T-cell (primary cell): Measurements from ENCODE around the gene NAB1. TPM values are rescaled to one million over a fixed set of nuclear protein-coding genes. Genes with fewer than 3 reads are reported as not detected.
"Not testable (repeated sequence)": the region's sequence is repeated elsewhere in the genome, so short reads cannot be mapped to it uniquely, and the experiment has no call there.

ENCODE experiments used
- ATAC-seq, 4 experiments: fragments of 200-7000 bp in 3 of 4; fragments of 150-1000 bp in 1 of 4; cut with Tn5 transposase; replicated peaks in 1 of 4; 1 replicate in 3 of 4; 2 replicates in 1 of 4; pipeline ENCODE4 v1.10.0; 2021; ENCODE audit warnings: moderate library complexity in 3 of 4, mild to moderate bottlenecking in 2 of 4, moderate number of reproducible peaks in 1 of 4
- CTCF ChIA-PET, 2 donors: fragments of 300-600 bp; sonication (Branson Sonifier 250); formaldehyde crosslinking; loops; one replicate each; lab custom pipeline; 2022; ENCODE audit warnings: antibody characterized with exemption in 2 of 2; lab: Charles Lee
- POLR2A ChIA-PET, 2 donors: fragments of 300-600 bp; sonication (Branson Sonifier 250); formaldehyde crosslinking; loops; one replicate each; lab custom pipeline; 2022; ENCODE audit warnings: antibody characterized with exemption in 2 of 2; lab: Charles Lee
- DNase-seq, 35 experiments: peaks; one replicate each; pipeline versions ENCODE4 v3.0.0 to v3.0.0-alpha.2; 2013 to 2023
- H3K27ac ChIP-seq: one replicate; pipeline ENCODE4 v1.5.1; 2013; ENCODE audit warnings: low read length
- H3K27me3 ChIP-seq, 2 experiments: replicated peaks in 1 of 2; 1 replicate in 1 of 2; 2 replicates in 1 of 2; pipeline versions ENCODE4 v1.6.1 to v1.7.0; 2013; ENCODE audit warnings: low read length in 1 of 2, mixed read lengths in 1 of 2; ENCODE audit not compliant: control insufficient read depth in 2 of 2, insufficient read depth in 2 of 2; ENCODE audit errors: extremely low read depth in 1 of 2
- H3K36me3 ChIP-seq, 2 donors: 1 replicate in 1 of 2; 2 replicates in 1 of 2; pipeline versions ENCODE4 v1.6.1 to v1.7.0; 2013; ENCODE audit warnings: low read length in 1 of 2; ENCODE audit not compliant: control insufficient read depth in 2 of 2, insufficient read depth in 1 of 2; ENCODE audit errors: extremely low read depth in 1 of 2
- H3K4me1 ChIP-seq, 2 experiments: 1 replicate in 1 of 2; 2 replicates in 1 of 2; pipeline versions ENCODE4 v1.6.1 to v1.7.0; 2013; ENCODE audit warnings: low read length in 2 of 2, mixed read lengths in 1 of 2; ENCODE audit not compliant: insufficient read depth in 2 of 2, control insufficient read depth in 1 of 2; ENCODE audit errors: extremely low read depth in 1 of 2
- H3K4me3 ChIP-seq, 2 donors: 1 replicate in 1 of 2; 2 replicates in 1 of 2; pipeline versions ENCODE4 v1.5.1 to v1.7.0; 2013; ENCODE audit warnings: mild to moderate bottlenecking in 2 of 2, low read length in 1 of 2, moderate library complexity in 1 of 2; ENCODE audit not compliant: control insufficient read depth in 1 of 2; ENCODE audit errors: extremely low read depth in 1 of 2
- H3K9me3 ChIP-seq: 2 replicates; pipeline ENCODE4 v1.7.0; 2013
- H3K27ac Mint-ChIP-seq, 2 donors: one replicate each; pipeline ENCODE4 v1.8.0; 2020 to 2021; ENCODE audit warnings: mild to moderate bottlenecking in 2 of 2, mixed read lengths in 2 of 2
- H3K27me3 Mint-ChIP-seq, 2 donors: one replicate each; pipeline ENCODE4 v1.8.0; 2021 to 2022; ENCODE audit warnings: mixed read lengths in 2 of 2
- H3K36me3 Mint-ChIP-seq: one replicate; pipeline ENCODE4 v1.8.0; 2021; ENCODE audit warnings: mixed read lengths
- H3K4me1 Mint-ChIP-seq, 3 donors: one replicate each; pipeline ENCODE4 v1.8.0; 2020 to 2022; ENCODE audit warnings: mixed read lengths in 3 of 3, mild to moderate bottlenecking in 1 of 3
- H3K4me3 Mint-ChIP-seq, 3 donors: one replicate each; pipeline ENCODE4 v1.8.0; 2020 to 2022; ENCODE audit warnings: mild to moderate bottlenecking in 3 of 3, mixed read lengths in 3 of 3, moderate library complexity in 3 of 3
- H3K9me3 Mint-ChIP-seq, 3 donors: one replicate each; pipeline ENCODE4 v1.8.0; 2020 to 2022; ENCODE audit warnings: mixed read lengths in 3 of 3
- WGBS: methylation state at CpG from one replicate; pipeline ENCODE4 v1.1.5; 2013; ENCODE audit warnings: missing lambda C conversion rate; ENCODE audit not compliant: insufficient coverage; 5-methylcytosine and 5-hydroxymethylcytosine counted together
- total RNA-seq, 35 experiments: library from RNA in 6 of 35; stranded (reverse) in 6 of 35; fragments of 120-200 nt in 1 of 35; gene quantifications; one replicate each; pipeline versions ENCODE4 v1.2.1 to v1.2.4 and lab custom pipeline; 2013 to 2026

The NAB1 gene
- total RNA-seq, 5 donors from 2014 or later (not counting 1 experiment from before 2014, with no cell fraction given): 17.7 to 22.1 (median 19.2) TPM

- WGBS: 96% methylated on average over 7 of the region's 11 CpGs
These were observed 41.1 kb upstream of the NAB1 start for GRCh38 chr2:190607657-190608357.

GRCh38 chr2:190608863-190609262, 40.0 kb upstream of the NAB1 start:
- CTCF ChIA-PET: interaction anchor here in 1 of 2 donors (0.6 kb wide), 1 partner anchor 224 kb away, joined by 4 read pairs; no protein-coding TSS in a partner anchor
- DNase-seq, H3K36me3 ChIP-seq, H3K27ac Mint-ChIP-seq, H3K4me3 ChIP-seq, H3K4me1 ChIP-seq, H3K9me3 ChIP-seq, H3K36me3 Mint-ChIP-seq, H3K27ac ChIP-seq, ATAC-seq, POLR2A ChIA-PET, H3K27me3 ChIP-seq, H3K4me1 Mint-ChIP-seq, H3K9me3 Mint-ChIP-seq, H3K27me3 Mint-ChIP-seq, H3K4me3 Mint-ChIP-seq: not testable (repeated sequence)
- no CpG with 5 or more reads among the region's 3 CpGs for WGBS

More at GRCh38 chr2:190607657-190608357, 41.1 kb upstream of the NAB1 start:
- H3K4me3 ChIP-seq: no peak overlapping the region
- Mint-ChIP-seq H3K36me3 (no peaks in the 10 kb centered on the region), H3K27me3 (no peaks in the 10 kb centered on the region), H3K27ac (no peak overlapping the region), H3K4me3 (no peak overlapping the region), H3K4me1 (no peaks in the 10 kb centered on the region), H3K9me3 (no peaks in the 10 kb centered on the region)
- H3K36me3 ChIP-seq: no peaks in the 10 kb centered on the region
- H3K27ac ChIP-seq: no peak overlapping the region
- H3K9me3 ChIP-seq: no peaks in the 10 kb centered on the region
- H3K4me1 ChIP-seq: no peaks in the 10 kb centered on the region
- ChIA-PET CTCF (no interaction called here), POLR2A (no interaction called here)
- no peaks in the 10 kb centered on the region for H3K27me3 ChIP-seq
- DNase-seq (no peak), ATAC-seq (no peak)

GRCh38 chr2:190609397-190609796, 39.5 kb upstream of the NAB1 start:
- H3K27me3 ChIP-seq, H3K4me1 Mint-ChIP-seq, H3K4me3 ChIP-seq, H3K36me3 ChIP-seq, H3K36me3 Mint-ChIP-seq, POLR2A ChIA-PET, H3K27ac Mint-ChIP-seq, H3K9me3 ChIP-seq, DNase-seq, CTCF ChIA-PET, H3K27me3 Mint-ChIP-seq, H3K4me1 ChIP-seq, H3K27ac ChIP-seq, H3K9me3 Mint-ChIP-seq, ATAC-seq, H3K4me3 Mint-ChIP-seq: not testable (repeated sequence)
- no CpG with 5 or more reads among the region's 1 CpG for WGBS

GRCh38 chr2:190610528-190610927, 38.4 kb upstream of the NAB1 start:
- DNase-seq, H3K36me3 ChIP-seq, H3K36me3 Mint-ChIP-seq, POLR2A ChIA-PET, H3K27ac ChIP-seq, H3K4me1 Mint-ChIP-seq, CTCF ChIA-PET, H3K27me3 Mint-ChIP-seq, H3K27me3 ChIP-seq, H3K9me3 Mint-ChIP-seq, H3K4me3 ChIP-seq, ATAC-seq, H3K4me3 Mint-ChIP-seq, H3K27ac Mint-ChIP-seq, H3K9me3 ChIP-seq, H3K4me1 ChIP-seq: not testable (repeated sequence)
- no CpG with 5 or more reads among the region's 2 CpGs for WGBS

- DNase-seq: no peak
- POLR2A ChIA-PET: no interaction called here
- CTCF ChIA-PET: no interaction called here
- Histone ChIP-seq H3K4me1 (no peaks in the 10 kb centered on the region), H3K4me3 (no peak overlapping the region), H3K27me3 (no peaks in the 10 kb centered on the region), H3K36me3 (no peaks in the 10 kb centered on the region), H3K9me3 (no peaks in the 10 kb centered on the region), H3K27ac (no peak overlapping the region)
- no CpG with 5 or more reads among the region's 3 CpGs for WGBS
- Mint-ChIP-seq H3K27ac (no peak overlapping the region), H3K4me1 (no peaks in the 10 kb centered on the region), H3K27me3 (no peaks in the 10 kb centered on the region), H3K4me3 (no peak overlapping the region), H3K36me3 (peaks cover 7% of the 10 kb centered on the region), H3K9me3 (no peaks in the 10 kb centered on the region)
- no peak for ATAC-seq
These were observed 33.2 kb upstream of the NAB1 start for GRCh38 chr2:190615555-190616200.

GRCh38 chr2:190618030-190618429, 30.9 kb upstream of the NAB1 start:
- no peak overlapping the region for H3K27ac Mint-ChIP-seq
- no peak for ATAC-seq
- POLR2A ChIA-PET: no interaction called here

More at GRCh38 chr2:190618030-190618429, 30.9 kb upstream of the NAB1 start:
- Histone ChIP-seq H3K27ac (no peak overlapping the region), H3K4me1 (no peaks in the 10 kb centered on the region), H3K4me3 (no peak overlapping the region), H3K27me3 (no peaks in the 10 kb centered on the region), H3K36me3 (no peaks in the 10 kb centered on the region), H3K9me3 (no peaks in the 10 kb centered on the region)
- CTCF ChIA-PET: interaction anchor here in 1 of 2 donors (0.7 to 1.1 kb wide), 2 partner anchors 44 to 60 kb away, joined by 3 read pairs; no protein-coding TSS in a partner anchor
- Mint-ChIP-seq H3K27me3 (no peaks in the 10 kb centered on the region), H3K4me1 (peaks cover 0 to 1% (median 0%) of the 10 kb centered on the region in 3 donors), H3K36me3 (peaks cover 7% of the 10 kb centered on the region), H3K4me3 (no peak overlapping the region), H3K9me3 (no peaks in the 10 kb centered on the region)
- 100% methylated on average over 2 of the region's 3 CpGs for WGBS
- DNase-seq: no peak
